ENCODE measurements around the gene H6PD.
A peak's percentile ranks its signal among the peaks of the same experiment; 100 is the strongest.

H6PD gene

DNA sequence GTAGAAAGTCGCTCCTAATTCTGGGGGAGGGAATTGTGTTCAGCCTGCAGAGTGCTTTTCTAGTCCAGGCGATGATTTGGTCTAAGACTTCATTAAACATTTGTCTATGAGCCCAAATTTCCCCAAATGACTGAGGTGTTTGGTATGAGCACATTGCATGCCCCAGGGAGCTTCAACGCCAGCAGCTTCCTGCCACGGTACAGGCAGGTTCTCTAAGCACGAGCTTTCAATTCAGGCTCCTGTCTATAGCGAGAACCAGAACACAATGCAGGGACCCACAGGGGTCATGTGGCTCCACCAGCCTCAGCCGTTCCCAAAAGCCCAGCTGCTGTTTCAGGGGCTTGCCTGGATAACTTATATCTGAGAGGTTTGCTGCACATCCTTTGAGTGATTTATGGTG is 34.1 kb upstream of the H6PD start:
- no peak for TF ChIP-seq CTCF (IDR thresholded peaks at IDR 0.05; ENCODE audit: insufficient read depth, low read depth, low read length, missing control alignments)
- no peak overlapping the region for H3K4me3 ChIP-seq (ENCODE audit: low read length)
- peak; percentile 79 for DNase-seq (ENCODE audit: low read depth)

GRCh38 chr1:9201401-9202239 is 33.0 kb upstream of the H6PD start:
- TF ChIP-seq CTCF (IDR thresholded peaks at IDR 0.05; ENCODE audit: insufficient read depth, low read depth, low read length, missing control alignments): no peak
- peak; percentile 42 for DNase-seq (ENCODE audit: low read depth)
- peak overlapping the region; percentile 43 for H3K4me3 ChIP-seq (ENCODE audit: low read length)

DNA sequence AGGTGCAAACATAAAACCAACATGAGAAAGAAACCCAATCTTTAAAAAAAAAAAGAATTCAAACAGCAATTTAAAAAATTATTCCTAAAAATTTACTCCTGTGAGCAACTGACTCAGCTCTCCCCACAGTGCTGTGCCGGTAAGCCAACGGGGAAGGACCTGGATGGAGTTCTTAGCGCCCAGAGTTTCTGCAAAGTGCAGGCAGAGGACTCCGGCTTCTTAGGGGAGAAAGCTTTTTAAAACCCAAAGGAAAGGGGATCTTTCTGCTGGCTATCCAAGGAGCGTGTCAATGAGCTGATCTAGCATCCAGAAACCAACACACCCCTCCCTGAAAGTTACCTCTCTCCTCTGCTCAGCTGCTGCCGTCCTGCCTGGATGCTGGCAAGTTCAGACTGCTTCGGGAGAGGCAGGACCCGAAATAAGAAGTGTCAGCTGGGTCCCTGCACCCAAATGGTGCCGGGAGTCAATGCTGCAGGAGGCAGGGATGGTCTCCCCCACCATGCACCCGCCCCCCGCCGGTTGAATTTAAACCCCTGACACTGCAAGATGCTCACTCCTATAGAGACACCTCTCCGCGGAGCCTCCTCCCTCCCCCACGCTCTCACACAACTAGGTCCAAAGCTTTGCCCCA is 32.2 kb upstream of the H6PD start:
- DNase-seq (ENCODE audit: low read depth): no peak
- H3K4me3 ChIP-seq (ENCODE audit: low read length): peak overlapping the region; percentile 10
- no peak for TF ChIP-seq CTCF (IDR thresholded peaks at IDR 0.05; ENCODE audit: insufficient read depth, low read depth, low read length, missing control alignments)

DNA sequence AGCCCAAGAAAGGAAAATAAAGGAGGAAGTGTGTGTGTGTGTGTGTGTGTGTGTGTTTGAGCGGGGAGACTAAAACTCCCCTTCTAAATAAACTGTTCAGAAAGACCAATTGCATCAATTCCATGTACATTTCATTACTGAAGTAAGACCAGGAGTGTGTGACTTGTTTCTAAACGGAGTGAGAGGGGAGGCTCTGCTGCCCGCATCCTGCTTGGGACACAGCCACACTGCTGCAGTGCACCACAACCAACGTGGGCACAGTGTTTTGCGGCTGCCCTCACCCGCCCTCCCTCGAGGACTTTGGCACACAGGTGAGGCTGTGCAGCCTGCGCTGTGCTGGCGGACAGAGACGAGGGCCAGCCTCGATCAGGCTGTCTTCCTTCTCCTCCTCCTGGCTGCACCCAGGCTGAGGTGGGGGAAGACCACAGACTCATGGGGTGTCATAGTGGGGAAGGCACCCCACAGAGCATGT is 31.0 kb upstream of the H6PD start:
- no peak overlapping the region for H3K4me3 ChIP-seq (ENCODE audit: low read length)
- TF ChIP-seq CTCF (IDR thresholded peaks at IDR 0.05; ENCODE audit: insufficient read depth, low read depth, low read length, missing control alignments): no peak
- no peak for DNase-seq (ENCODE audit: low read depth)

GRCh38 chr1:9204156-9204720 is 30.3 kb upstream of the H6PD start:
- DNase-seq (ENCODE audit: low read depth): no peak
- no peak overlapping the region for H3K4me3 ChIP-seq (ENCODE audit: low read length)
- no peak for TF ChIP-seq CTCF (IDR thresholded peaks at IDR 0.05; ENCODE audit: insufficient read depth, low read depth, low read length, missing control alignments)

- no peak overlapping the region for H3K4me3 ChIP-seq (ENCODE audit: low read length)
- no peak for DNase-seq (ENCODE audit: low read depth)
- no peak for TF ChIP-seq CTCF (IDR thresholded peaks at IDR 0.05; ENCODE audit: insufficient read depth, low read depth, low read length, missing control alignments)
Measured at GRCh38 chr1:9207086-9207485, 27.5 kb upstream of the H6PD start.

Data from epithelial cell of esophagus (primary cell).